HG03025 (cell line): Measurements from ENCODE around the gene LCN15.
"Not testable (repeated sequence)": the region's sequence is repeated elsewhere in the genome, so short reads cannot be mapped to it uniquely, and the experiment has no call there.

Experiments
- ATAC-seq: cut with Tn5 transposase; IDR thresholded peaks from one replicate; pipeline ENCODE4 v1.9.1; 2021; ENCODE audit warnings: mild to moderate bottlenecking, moderate library complexity; ENCODE audit not compliant: unreplicated experiment, low FRiP score

Gene LCN15

DNA sequence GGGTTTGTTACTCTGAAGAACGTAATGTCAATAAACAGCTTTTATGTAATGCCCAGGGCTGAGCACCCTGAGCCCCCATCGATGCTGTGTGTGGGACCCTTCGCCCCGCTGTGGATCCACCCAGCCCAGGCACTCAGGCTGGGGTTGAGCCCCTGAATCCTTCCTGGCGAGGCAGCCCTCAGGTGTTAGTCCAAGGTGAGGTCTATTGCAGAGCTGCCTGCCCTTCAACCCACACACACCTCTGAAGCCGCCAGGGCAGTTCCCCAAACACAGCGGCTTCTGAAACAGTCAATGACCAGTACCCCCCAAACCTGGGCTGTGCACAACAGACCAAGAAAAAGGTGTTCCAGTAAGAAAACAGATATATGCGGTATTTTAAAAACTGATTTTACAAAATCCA is 40.3 kb downstream of the LCN15 start:
- ATAC-seq: no peak

DNA sequence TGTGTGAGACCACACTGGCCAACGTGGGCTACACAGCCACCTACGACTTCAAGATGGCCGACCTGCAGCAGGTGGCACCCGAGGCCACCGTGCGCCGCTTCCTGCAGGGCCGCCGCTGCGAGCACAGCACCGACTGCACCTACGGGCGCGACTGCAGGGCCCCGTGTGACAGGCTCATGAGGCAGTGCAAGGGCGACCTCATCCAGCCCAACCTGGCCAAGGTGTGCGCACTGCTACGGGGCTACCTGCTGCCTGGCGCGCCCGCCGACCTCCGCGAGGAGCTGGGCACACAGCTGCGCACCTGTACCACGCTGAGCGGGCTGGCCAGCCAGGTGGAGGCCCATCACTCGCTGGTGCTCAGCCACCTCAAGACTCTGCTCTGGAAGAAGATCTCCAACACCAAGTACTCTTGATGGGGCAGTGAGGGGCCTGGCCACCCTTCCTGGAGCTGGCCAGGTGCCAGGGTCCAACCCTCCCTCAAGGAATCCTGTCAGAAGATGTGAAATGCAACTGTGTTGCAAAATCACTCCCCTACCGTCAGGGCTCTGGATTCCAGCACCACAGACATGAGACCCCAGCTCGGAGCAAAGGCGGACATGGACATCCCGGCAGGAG is 40.8 kb downstream of the LCN15 start:
- no peak for ATAC-seq

DNA sequence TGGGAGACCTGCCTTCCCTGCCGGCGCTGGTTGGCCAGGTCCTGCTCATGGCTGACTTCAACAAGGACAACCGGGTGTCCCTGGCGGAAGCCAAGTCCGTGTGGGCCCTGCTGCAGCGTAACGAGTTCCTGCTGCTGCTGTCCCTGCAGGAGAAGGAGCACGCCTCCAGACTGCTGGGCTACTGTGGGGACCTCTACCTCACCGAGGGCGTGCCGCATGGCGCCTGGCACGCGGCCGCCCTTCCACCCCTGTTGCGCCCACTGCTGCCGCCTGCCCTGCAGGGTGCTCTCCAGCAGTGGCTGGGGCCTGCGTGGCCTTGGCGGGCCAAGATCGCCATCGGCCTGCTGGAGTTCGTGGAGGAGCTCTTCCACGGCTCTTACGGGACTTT is 41.4 kb downstream of the LCN15 start:
- ATAC-seq: no peak

DNA sequence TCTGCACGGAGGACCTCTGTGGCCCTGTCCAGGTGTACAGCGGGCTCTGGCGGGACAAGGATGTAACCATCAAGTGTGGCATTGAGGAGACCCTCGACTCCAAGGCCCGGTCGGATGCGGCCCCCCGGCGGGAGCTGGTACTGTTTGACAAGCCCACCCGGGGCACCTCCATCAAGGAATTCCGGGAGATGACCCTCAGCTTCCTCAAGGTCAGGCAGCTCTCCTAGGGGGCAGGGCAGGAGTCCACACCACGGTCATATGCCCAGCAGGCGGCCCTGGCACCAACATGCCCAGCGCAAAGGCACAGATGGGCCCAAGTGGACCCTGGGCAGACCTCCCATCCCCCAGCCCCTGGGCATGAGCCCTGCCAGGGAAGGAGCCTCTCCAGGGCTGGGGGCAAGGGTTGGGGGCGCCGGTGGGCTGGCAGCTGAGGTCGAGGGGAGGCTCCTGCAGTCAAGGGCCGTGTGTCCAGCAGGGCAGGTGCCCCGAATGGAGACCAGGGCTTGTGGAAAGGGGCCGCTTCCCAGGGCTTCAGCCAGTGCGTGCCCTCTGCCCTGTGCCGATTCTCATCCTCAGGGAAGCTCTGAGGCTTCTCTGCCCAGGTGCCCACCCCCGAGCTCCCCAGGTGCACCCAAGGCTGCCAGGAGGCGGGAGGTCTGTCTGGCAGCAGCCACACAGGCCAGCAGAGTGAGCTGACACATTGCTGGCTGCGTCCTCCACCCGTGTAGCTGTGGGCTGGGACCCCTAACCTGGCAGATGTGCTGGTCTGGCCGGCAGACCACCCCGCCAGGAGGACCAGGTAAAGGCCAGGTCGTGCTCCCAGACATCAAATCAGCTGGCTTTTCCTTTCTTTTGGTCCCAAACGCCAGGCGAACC is 42.0 kb downstream of the LCN15 start:
- ATAC-seq: no peak

DNA sequence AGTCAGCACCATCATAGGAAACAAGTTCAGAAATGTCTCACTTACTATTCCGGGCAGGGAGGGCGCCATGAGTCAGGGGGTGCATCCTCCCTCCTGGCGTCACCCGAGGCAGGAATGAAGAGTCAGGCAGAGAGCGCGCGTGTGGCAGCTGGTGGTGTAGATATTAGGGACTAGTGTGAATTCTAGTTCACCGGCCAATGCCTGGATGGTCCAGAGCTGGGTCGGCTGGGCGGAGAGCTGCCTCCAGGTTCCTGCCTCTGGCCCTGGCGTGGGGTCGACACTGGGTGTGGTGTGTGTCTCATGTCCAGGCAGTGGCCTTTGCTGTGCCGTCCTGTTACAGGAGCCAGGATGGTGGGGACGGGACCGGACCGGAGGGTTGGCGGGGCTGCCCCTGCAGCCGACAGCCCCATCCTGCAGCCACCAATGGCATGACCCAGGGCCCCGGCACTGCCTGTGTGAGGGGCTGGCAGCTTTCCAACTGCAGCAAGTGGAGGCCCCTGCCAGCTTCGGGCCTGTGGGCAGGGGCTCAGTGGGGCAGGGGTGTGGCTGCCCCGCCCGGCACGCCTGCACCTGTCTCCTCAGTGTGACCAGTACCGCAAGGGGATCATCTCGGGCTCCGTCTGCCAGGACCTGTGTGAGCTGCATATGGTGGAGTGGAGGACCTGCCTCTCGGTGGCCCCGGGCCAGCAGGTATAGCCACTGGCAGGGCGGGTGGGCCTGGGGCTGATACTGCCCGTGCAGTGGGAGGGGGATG is 42.8 kb downstream of the LCN15 start:
- ATAC-seq: no peak

DNA sequence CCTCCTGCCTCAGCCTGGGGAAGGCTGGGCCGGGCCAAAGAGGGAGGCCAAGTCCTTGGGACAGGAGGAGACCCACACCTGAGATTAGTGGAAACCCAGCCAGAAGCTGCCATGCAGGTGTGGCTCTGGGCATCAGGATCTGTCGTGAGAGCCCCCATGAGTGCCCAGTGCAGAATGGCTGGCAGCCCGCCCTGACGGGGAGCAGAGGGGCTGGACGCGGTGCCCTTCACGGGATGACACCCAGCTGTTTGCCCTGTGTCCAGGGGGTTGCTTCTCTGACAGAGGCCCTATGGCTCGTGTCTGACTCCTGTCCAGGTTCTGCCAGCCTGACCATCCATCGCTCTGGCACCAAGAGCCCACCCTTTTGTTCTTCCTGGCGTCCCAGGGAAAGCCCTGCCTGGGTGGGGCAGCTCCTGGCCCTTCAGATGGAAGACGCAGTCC is 43.4 kb downstream of the LCN15 start:
- no peak for ATAC-seq

DNA sequence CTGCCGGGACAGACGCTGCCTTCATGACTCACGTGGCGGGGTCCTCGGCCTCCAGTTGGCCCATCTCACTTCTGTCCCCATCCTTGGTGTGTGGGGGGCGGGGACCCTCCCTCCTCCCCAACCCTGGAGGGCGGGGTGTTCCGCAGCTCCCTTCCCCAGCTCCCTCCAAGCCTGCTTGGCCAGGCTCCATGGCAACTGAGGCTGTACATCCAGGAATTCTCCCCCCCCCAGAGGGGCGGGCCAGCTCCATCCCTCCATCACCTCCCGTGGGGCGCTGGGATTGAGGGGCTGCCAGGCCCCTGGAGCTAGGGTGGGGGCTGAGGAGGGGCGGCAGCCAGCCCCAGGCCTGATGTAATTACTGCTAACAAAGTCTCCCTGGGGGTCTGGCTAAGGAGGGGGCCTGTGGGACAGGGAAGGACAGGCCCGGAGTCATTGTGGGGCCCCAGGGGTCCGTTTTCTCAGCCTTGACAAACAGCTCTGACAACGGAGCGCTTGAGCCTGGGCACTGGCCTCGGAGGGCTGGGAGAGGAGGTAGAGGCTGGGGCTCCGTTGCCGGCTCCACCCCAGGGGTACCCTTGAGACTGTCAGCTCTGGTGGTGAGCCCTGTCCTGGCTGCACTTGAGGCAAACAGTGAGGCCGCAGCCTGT is 43.9 kb downstream of the LCN15 start:
- no peak for ATAC-seq

DNA sequence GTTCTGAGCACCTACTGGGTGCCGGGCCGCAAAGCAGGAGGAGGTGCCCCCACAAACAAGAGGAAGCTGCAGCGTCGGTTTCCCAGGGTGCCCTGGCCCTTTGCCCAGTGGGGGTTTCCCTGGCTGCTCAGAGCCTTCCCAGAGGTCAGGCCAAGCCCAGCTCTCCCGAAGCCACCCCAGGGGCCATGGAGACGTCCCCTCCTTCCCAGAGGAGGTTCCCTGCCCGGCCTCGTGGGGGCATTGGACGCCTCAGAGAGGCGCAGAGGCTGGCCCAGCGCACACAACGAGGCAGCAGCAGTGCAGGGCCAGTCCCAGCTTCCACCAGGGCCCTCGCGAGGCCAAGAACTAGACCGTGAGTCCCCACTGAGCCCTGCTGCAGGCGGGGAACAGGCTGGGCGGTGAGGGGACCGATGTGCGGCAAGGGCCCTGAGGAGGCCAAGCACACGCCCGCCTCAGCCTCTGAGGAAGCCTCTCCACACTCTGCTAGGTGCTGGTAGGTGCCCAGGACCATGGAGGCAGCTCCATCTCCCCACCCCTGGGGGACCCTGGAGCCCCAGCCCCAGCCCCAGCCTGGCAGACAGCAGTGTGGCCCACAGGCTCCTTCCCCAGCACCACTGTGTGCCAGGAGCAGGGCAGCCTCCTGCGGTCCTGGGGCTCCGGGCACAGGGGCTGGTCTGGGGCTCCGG is 45.0 kb downstream of the LCN15 start:
- no peak for ATAC-seq

DNA sequence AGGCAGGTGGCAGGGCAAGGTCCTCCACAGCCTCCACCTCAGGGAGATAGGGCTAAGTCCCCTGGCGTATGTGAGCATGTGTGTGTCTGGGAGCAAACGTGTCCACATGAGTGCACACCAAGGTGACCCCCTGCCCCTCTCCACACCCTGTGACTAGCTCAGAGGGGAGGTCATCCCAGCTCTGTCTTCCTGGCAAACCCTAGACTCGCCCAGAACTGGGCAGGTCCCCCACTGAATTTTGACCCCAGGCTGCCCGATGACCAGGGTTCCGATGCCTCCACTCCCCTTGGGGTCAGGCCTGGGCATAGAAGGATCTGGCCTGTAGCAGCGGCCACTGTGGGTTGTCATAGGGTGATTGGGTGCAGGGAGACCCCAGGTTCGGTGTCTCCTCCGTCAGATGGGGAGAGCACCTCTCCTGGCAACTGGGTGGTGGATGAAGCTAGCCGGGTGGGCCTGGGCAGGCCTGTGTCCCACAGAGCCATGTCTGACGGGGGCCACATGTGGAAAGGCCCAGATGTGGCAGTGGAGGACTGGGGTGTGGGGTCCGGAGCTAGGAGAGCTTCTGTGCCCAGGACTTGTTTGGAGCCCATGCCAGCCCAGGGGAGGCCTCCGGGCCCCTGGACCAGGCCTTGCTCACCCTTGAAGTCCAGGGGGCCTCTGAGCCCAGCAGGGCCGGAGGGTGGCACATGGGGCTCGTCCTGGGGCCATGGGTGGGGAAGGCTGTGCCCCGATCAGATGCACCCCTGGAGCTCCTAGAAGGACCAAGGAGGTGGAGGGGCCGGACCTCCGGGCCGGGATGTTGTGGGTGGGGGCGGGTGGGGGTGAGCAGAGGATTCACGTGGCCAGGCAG is 45.7 kb downstream of the LCN15 start:
- ATAC-seq: no peak

DNA sequence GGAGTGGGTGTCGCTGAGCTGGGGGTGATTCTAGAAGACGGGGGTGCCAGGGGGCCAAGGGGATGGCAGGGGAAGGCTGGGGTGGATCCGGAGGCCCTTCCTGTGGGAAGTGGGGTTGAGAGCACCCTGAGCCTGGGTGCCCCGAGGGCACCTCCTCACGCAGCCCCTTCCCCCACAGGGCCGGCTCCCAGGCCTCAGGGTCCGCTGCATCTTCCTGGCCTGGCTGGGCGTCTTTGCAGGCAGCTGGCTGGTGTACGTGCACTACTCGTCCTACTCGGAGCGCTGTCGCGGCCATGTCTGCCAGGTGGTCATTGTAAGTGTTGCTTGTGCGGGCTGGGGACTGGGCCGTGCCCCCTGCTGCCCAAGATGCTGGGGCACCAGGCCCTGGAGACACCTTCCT is 46.9 kb downstream of the LCN15 start:
- ATAC-seq: no peak

DNA sequence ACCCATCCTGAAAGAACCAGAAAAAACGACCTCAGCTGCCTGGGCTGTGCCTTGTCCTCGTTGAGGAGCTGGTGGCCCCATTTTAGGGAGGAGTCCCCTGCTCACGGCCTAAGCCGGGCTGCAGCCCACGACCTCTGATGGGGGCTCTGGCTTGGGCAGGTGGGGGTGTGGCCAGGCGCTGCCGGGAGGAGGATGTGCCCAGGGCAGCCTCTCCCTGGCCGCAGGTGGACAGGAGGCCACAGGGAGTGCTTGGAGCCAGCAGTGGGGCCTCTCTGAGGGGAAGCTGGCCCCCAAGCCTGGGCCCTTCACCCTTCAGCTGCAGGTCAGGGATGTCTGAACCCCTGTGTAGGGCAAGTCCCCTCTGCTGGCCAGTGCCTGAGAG is 49.4 kb downstream of the LCN15 start:
- no peak for ATAC-seq

DNA sequence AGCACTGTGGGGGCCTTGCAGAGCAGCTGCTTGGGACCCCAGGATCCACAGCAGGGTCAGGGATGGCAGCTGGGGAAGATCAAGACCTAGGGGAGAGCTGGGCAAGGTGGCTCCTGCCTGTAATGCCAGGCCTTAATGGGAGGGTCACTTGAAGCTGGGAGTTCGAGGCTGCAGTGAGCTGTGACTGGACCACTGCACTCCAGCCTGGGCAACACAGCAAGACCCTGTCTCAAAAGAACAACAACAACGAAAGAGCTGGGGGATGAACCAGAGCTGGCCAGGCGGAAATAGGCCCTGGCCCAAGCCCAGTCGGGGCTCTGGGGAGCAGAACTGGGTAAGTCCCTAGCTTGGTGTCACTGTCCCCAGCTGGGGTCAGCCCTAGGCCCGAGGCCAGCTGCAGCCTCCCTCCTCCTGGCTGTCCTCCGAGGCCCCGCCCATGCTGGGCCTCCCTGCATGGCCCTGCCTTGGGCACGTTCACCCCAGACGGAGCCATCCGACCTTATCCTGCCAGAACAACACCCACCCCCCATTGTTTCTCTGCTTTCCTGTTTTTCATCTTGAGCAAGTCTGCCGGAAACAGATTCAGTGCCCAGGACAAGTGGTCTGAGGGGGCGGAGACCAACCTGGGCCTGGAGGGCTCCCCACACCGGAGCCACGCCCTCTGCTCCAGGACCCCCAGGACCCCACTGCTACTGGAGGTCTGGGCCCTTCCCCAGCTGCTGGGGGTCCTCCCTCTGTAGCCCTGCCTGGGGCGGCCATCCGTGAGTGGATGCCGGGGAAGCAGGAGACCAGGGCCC is 50.0 kb downstream of the LCN15 start:
- no peak for ATAC-seq

DNA sequence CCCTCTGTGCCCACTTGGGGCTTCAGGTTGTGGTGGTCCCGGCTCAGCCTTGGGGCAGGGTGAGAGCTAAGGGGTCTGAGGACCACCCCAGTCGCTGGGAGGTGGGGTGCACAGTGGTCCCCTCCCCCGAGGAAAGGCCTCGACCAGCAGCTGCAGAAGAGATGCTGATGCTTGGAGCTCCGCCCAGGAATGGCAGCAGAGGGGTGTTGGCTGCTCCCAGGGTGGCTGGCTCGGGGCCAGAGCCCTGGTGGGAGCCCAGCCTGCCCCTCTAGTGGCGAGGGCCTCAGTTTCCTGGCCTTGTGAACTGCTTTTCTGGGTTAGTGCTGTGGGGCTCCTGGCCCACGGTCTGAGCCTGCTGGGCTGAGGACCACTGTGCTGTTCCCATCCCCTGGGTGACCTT is 50.8 kb downstream of the LCN15 start:
- no peak for ATAC-seq

DNA sequence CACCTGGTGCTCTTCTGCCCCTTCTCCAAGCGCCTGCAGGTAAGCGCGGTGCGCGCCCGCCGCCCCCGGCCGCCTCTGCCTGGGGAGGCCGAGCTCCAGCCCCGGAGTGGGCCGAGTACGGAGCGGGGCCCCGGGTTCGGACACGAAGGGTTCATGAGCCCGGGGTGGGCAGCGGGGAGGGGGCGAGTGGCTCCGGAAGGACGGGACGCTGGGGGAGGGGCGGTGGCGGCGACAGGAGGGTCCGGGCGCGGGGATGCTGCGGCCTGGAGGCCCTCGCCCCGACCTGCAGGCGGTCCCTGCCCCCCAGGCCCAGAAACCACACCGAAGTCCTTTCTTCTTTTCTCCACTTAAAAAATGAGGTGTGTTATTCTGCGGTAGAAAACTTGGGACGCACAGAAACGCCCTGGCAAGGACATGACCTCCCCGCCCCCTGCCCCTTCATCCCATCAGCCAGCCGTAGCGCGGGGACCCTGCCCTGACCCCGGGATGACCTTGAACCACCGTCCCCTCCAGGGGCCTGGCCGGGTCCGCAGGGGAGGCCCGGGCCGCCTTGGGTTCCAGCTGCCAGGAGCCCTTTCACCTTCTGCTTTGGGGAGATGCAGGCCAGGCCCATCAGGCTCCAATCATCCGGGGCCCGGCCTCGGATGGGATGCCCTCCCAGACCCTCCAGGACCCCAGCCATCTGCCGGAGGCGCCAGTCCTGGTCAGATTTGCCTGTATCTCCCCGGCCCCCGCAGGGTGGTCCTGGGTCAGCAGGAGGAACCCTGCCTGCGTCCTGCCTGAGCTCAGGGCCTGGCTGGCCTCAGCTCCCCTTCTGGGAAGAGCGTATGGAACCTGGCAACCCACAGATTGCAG is 51.4 kb downstream of the LCN15 start:
- ATAC-seq: no peak

DNA sequence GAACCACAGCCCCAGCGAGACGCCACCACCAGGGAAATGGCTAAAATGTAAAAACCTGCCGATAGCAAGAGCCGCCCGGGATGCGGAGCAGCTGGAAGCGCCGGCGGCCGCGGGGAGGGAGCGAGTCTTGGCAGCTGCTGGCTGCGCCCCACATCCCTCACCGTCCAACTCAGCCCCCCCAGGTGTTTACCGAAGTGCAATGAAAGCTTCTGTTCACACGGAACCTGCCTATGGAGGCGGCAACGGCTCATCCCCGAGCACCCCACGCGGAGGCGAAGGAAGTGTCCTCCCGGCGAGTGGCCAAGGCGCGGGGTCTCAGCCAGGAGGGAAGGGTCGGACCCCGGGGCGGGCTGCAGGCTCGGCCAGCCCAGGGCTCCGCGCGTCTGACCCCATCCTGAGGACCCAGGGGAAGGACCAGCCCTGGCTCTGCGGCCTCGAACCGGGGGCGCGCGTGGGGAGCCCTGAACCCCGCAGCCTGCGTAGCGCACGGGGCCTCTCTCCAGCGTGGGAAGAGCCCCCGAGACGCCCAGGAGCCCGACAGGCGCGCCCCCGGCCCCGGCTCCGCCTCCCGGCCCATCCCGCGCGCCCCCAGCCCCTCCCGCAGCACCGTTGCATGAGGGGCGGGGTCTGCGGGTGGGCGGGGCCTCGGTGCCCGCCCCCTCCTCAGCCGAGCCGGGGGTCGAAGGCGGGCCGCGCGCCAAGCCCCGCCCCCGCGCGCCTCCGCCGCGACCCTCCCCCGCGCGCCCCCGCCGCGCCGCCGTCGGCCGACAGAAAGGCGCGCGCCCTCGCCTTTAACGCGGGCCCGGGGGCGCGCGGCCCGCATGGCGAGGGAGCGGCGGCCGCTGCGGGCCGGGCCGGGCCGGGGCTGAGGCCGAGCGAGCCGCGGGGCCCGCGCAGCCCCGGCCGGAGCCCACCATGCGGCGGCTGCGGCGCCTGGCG is 52.3 kb downstream of the LCN15 start, which contains the start of gene DIPK1B:
Gene DIPK1B (plus strand): TSS at position 822 of the 939 bp plus-strand sequence. CDS start 94 bp downstream, at position 916.
- no peak for ATAC-seq

DNA sequence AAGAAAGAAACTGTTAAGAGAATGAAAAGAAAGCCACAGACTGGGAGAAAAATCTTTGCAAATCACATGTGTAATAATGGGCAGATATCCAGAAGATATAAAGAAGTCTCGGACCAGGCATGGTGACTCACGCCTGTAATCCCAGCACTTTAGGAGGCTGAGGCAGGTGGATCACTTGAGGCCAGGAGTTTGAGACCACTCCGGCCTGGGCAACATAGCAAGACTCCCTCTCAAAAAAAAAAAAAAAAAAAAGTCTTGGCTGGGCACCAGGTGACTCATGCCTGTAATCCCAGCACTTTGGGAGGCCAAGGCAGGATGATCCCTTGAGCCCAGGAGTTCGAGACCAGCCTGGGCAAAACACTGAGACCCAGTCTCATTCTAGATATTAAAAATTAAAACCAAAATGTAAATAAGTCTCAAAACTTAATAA is 53.1 kb downstream of the LCN15 start:
- ATAC-seq: not testable (repeated sequence)
